ENCODE results near the gene IDH3G.
"Not testable (repeated sequence)": the region's sequence is repeated elsewhere in the genome, so short reads cannot be mapped to it uniquely, and the experiment has no call there.

Gene IDH3G

GRCh38 chrX:153819384-153820040 is 25.3 kb upstream of the IDH3G start:
- H3K27ac ChIP-seq = peak overlapping the region; percentile 67
- no peak; the same call in 1 of the 2 replicates for TF ChIP-seq POLR2AphosphoS5 (IDR thresholded peaks at IDR 0.05; ENCODE audit: borderline replicate concordance, low read depth, low read length)
- no peak for TF ChIP-seq EZH2 (IDR thresholded peaks at IDR 0.05)
- TF ChIP-seq FOXP2 (optimal IDR thresholded peaks at IDR 0.05; ENCODE audit: control extremely low read depth, extremely low read length, insufficient read depth) = no peak

GRCh38 chrX:153818571-153819383 is 24.6 kb upstream of the IDH3G start:
- Histone ChIP-seq H3K9me3 (ENCODE audit: low read depth, low read length) (no peaks in the 10 kb centered on the region), H3K36me3 (ENCODE audit: insufficient read depth, low read length) (no peaks in the 10 kb centered on the region), H3K9ac (ENCODE audit: insufficient read length) (peak overlapping the region; percentile 52), H3K4me3 (peak overlapping the region; percentile 70), H3K27ac (peak overlapping the region; percentile 67)
- DNase-seq (ENCODE audit: low read depth, low spot score) = no peak
- TF ChIP-seq POLR2AphosphoS5 (IDR thresholded peaks at IDR 0.05; ENCODE audit: borderline replicate concordance, low read depth, low read length) = peak; percentile 65; the same call in 1 of the 2 replicates
- no peak for TF ChIP-seq EZH2 (IDR thresholded peaks at IDR 0.05)
- no peak for TF ChIP-seq FOXP2 (optimal IDR thresholded peaks at IDR 0.05; ENCODE audit: control extremely low read depth, extremely low read length, insufficient read depth)

More at GRCh38 chrX:153819384-153820040, 25.3 kb upstream of the IDH3G start:
- Histone ChIP-seq H3K4me3 (peak overlapping the region; percentile 70), H3K36me3 (ENCODE audit: insufficient read depth, low read length) (no peaks in the 10 kb centered on the region), H3K9me3 (ENCODE audit: low read depth, low read length) (no peaks in the 10 kb centered on the region), H3K9ac (ENCODE audit: insufficient read length) (peak overlapping the region; percentile 52)
- DNase-seq (ENCODE audit: low read depth, low spot score) = no peak

GRCh38 chrX:153818064-153818463 is 23.9 kb upstream of the IDH3G start:
- not testable (repeated sequence) for H3K36me3 ChIP-seq (ENCODE audit: insufficient read depth, low read length); H3K27ac ChIP-seq; DNase-seq (ENCODE audit: low read depth, low spot score); H3K4me3 ChIP-seq; H3K9ac ChIP-seq (ENCODE audit: insufficient read length); H3K9me3 ChIP-seq (ENCODE audit: low read depth, low read length)

GRCh38 chrX:153816831-153817690 is 22.9 kb upstream of the IDH3G start:
- Histone ChIP-seq H3K9me3 (ENCODE audit: low read depth, low read length) (no peaks in the 10 kb centered on the region), H3K9ac (ENCODE audit: insufficient read length) (no peak overlapping the region), H3K36me3 (ENCODE audit: insufficient read depth, low read length) (no peaks in the 10 kb centered on the region), H3K27ac (no peak overlapping the region), H3K4me3 (no peak overlapping the region)
- no peak for DNase-seq (ENCODE audit: low read depth, low spot score)
- TF ChIP-seq FOXP2 (optimal IDR thresholded peaks at IDR 0.05; ENCODE audit: control extremely low read depth, extremely low read length, insufficient read depth) (no peak), EZH2 (IDR thresholded peaks at IDR 0.05) (no peak), POLR2AphosphoS5 (IDR thresholded peaks at IDR 0.05; ENCODE audit: borderline replicate concordance, low read depth, low read length) (no peak)

GRCh38 chrX:153814591-153815315 is 20.6 kb upstream of the IDH3G start:
- H3K9me3 ChIP-seq (ENCODE audit: low read depth, low read length) = no peaks in the 10 kb centered on the region
- no peak overlapping the region for H3K4me3 ChIP-seq
- H3K36me3 ChIP-seq (ENCODE audit: insufficient read depth, low read length) = no peaks in the 10 kb centered on the region
- no peak for TF ChIP-seq EZH2 (IDR thresholded peaks at IDR 0.05)
- DNase-seq (ENCODE audit: low read depth, low spot score) = no peak
- peak overlapping the region; percentile 64; the same call in 1 of the 2 replicates for H3K27ac ChIP-seq
- no peak overlapping the region for H3K9ac ChIP-seq (ENCODE audit: insufficient read length)

GRCh38 chrX:153813161-153813560 is 19.0 kb upstream of the IDH3G start:
- DNase-seq (ENCODE audit: low read depth, low spot score) = no peak
- Histone ChIP-seq H3K9me3 (ENCODE audit: low read depth, low read length) (no peaks in the 10 kb centered on the region), H3K9ac (ENCODE audit: insufficient read length) (no peak overlapping the region), H3K27ac (no peak overlapping the region), H3K4me3 (no peak overlapping the region), H3K36me3 (ENCODE audit: insufficient read depth, low read length) (no peaks in the 10 kb centered on the region)
- no peak for TF ChIP-seq EZH2 (IDR thresholded peaks at IDR 0.05)
- no peak for TF ChIP-seq FOXP2 (optimal IDR thresholded peaks at IDR 0.05; ENCODE audit: control extremely low read depth, extremely low read length, insufficient read depth)
- TF ChIP-seq POLR2AphosphoS5 (IDR thresholded peaks at IDR 0.05; ENCODE audit: borderline replicate concordance, low read depth, low read length) = no peak

GRCh38 chrX:153812220-153812619 is 18.0 kb upstream of the IDH3G start:
- TF ChIP-seq EZH2 (IDR thresholded peaks at IDR 0.05) = no peak
- Histone ChIP-seq H3K27ac (no peak overlapping the region), H3K9ac (ENCODE audit: insufficient read length) (no peak overlapping the region), H3K36me3 (ENCODE audit: insufficient read depth, low read length) (no peaks in the 10 kb centered on the region), H3K4me3 (no peak overlapping the region), H3K9me3 (ENCODE audit: low read depth, low read length) (no peaks in the 10 kb centered on the region)
- DNase-seq (ENCODE audit: low read depth, low spot score) = no peak

GRCh38 chrX:153807976-153808375 is 13.8 kb upstream of the IDH3G start:
- H3K9me3 ChIP-seq (ENCODE audit: low read depth, low read length) = no peaks in the 10 kb centered on the region
- TF ChIP-seq POLR2AphosphoS5 (IDR thresholded peaks at IDR 0.05; ENCODE audit: borderline replicate concordance, low read depth, low read length) = no peak
- no peak for TF ChIP-seq EZH2 (IDR thresholded peaks at IDR 0.05)
- no peak for TF ChIP-seq FOXP2 (optimal IDR thresholded peaks at IDR 0.05; ENCODE audit: control extremely low read depth, extremely low read length, insufficient read depth)
- DNase-seq (ENCODE audit: low read depth, low spot score) = no peak
- no peaks in the 10 kb centered on the region for H3K36me3 ChIP-seq (ENCODE audit: insufficient read depth, low read length)
- H3K4me3 ChIP-seq = no peak overlapping the region
- H3K27ac ChIP-seq = no peak overlapping the region
- no peak overlapping the region for H3K9ac ChIP-seq (ENCODE audit: insufficient read length)
